ENCODE data around the gene PEX10. TPM values are rescaled to one million over a fixed set of nuclear protein-coding genes. Genes with fewer than 3 reads are reported as not detected.

Gene PEX10
- total RNA-seq, 1 experiment from 2014 or later: 96.0 TPM

DNA sequence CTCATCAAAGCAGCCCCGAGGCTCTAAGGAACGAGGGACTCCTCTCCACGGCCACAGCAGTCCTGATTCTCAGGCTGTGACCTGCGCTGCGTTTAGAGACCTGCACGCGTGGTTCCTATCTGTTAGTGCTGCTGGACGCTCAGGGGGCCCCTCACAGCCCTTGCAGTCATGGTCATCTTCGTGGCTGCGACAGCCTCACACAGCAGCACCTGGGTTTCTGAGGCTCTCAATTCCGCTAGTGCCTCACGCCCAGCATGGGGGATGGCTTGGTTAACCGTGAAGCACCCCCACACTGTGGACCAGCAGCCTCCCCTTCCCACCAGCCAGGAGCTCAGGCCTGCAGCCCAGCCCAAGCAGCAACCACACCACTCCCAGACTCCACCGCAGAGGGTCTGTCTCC is 28.8 kb downstream of the PEX10 start:
- in situ Hi-C loops (cut with HindIII; ENCODE audit: low sequenced_read_pairs): no loop called here
- peak; percentile 44 for DNase-seq (ENCODE audit: low spot score)

DNA sequence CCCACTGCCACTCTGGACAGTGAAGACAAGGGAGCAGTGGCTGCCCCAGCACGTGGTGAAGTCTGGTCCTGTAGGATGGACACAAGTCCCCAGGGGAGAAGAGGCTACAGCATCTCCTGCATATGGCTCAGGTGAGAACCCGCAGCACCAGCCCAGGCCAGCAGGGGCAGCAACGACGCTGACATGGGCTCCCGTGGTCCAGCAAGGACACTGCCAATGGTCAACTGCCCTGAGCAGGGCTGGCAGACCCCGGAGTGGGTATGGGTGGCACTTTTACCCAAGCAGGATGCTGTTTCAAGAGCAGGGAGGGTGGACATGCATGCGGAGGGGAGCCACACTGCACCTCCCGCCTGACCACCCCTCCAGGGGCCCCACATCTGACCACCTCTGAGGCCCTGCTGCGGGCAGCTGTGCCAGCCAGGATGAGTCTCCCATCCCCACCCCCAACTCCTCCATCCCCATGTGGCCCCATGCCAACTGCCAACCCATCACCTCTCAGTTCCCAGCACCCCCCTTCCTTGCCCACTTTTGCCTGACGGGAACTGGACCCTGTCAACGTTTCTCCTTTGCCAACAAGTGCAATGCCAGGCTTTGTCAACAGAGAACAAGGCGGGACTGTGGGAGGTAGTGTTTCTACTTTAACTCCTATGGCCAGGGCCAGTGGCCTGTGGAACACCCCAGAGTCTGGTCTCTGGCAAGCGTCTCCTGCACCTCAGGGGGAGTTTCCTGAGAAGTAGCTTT is 29.6 kb downstream of the PEX10 start:
- DNase-seq (ENCODE audit: low spot score): peak; percentile 83
- in situ Hi-C loops (cut with HindIII; ENCODE audit: low sequenced_read_pairs): no loop called here

GRCh38 chr1:2381741-2382620 is 30.4 kb downstream of the PEX10 start:
- in situ Hi-C loops (cut with HindIII; ENCODE audit: low sequenced_read_pairs): no loop called here
- peak; percentile 80 for DNase-seq (ENCODE audit: low spot score)

DNA sequence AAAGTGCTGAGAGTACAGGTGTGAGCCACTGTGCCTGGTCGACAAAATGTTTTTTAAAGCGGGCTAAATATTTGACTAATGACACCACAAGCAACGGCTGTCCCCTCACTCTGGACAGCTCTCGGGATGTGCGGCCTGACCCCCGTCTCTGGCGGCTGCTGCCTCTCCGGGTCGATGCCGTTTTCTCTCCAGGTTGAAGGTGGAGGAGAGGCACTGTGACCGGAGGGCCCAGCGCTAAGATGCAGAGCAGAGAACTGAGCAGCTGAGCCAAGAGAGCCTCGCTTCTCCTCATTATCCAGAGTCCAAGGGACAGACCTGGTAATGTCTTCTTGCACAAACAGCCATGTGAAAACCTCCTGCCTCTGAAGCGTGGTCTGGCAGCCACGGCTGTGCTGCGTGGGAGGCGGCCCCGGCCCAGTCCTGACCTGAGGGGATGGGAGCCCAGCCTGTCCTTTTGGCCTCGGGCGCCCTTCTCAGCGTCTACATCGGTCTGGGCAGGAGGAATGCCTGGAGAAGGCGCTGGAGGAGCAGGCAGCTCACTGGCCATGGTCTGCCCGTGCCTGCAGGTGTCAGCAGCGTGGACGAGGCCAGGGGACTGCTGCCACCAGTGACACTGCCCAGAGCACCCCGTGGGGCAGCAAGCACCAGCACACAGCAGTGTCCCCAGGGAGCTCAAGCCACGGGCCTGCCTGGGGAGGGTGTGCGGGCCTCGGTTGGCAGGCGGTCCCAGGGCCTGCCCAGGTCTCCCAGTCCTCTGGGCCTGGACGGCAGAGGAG is 31.4 kb downstream of the PEX10 start:
- DNase-seq (ENCODE audit: low spot score): peak; percentile 58
- in situ Hi-C loops (cut with HindIII; ENCODE audit: low sequenced_read_pairs): no loop called here

DNA sequence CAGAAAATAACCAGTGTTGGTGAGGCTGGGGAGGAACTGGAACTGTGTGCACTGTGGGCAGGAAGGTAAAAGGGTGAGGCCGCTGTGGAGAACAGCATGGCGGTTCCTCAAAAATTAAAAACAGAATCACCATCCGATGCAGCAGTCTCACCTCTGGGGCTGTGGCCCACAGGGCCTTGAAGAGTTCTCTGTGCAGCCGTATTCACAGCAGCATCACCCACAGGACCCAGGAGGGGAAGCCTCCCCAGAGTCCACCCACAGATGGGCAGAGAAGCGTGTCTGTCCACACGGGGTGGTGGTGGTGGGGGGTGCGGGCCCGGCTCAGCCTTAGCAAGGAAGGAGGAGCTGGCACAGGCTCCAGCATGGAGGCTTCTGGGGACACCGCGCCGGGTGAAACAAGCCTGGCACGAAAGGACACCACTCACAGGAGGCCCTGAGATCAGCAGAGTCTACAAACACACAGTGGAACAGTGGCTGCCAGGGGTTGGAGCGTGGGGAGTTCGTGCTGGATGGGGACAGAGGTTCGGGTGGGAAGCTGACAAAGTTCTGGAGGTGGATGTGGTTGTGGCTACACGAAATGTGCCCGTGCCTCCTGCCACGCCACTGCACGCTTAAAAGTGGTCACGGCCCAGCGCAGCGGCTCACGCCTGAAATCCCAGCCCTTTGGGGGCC is 32.5 kb downstream of the PEX10 start:
- in situ Hi-C loops (cut with HindIII; ENCODE audit: low sequenced_read_pairs): no loop called here
- DNase-seq (ENCODE audit: low spot score): peak; percentile 50

DNA sequence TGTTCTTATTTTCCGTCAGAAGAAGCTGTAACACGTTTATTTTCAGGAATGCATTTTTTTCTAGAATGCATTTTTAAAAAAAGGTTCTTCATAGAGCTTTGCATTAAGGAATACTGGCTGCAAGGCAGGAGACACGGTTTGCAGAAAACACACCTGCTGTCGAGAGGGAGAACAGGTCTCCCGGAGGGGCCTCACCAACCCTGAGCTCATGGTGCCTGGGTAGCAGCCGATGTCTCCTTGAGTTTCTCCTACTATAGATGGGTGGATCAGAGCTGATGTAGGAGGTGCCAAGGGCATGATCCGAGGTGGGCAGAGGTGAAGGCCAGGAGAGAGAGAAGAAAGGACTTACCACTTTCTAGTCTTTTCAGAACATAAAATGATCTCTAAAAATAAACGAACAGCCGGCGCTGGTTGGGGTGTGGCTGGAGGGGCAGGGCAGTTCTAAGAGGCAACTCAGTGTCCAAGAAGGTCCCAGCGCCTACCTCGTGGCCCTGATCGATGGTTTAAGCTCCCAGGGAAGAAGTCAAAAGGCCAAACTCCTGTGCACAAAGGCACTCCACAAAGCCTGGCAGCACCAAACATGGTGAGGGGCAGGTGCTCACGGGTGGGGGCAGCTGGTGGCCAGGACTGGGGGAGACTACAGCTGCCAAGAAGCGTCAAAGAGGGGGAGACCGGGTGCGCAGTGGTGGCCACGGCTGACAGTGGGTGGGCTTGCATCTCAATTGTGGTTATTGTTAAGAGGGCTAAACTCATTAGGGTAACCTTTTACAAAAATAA is 33.2 kb downstream of the PEX10 start:
- peak; percentile 47 for DNase-seq (ENCODE audit: low spot score)
- in situ Hi-C loops (cut with HindIII; ENCODE audit: low sequenced_read_pairs): no loop called here

GRCh38 chr1:2378441-2378851 is 33.9 kb downstream of the PEX10 start:
- in situ Hi-C loops (cut with HindIII; ENCODE audit: low sequenced_read_pairs): no loop called here
- peak; percentile 64 for DNase-seq (ENCODE audit: low spot score)

DNA sequence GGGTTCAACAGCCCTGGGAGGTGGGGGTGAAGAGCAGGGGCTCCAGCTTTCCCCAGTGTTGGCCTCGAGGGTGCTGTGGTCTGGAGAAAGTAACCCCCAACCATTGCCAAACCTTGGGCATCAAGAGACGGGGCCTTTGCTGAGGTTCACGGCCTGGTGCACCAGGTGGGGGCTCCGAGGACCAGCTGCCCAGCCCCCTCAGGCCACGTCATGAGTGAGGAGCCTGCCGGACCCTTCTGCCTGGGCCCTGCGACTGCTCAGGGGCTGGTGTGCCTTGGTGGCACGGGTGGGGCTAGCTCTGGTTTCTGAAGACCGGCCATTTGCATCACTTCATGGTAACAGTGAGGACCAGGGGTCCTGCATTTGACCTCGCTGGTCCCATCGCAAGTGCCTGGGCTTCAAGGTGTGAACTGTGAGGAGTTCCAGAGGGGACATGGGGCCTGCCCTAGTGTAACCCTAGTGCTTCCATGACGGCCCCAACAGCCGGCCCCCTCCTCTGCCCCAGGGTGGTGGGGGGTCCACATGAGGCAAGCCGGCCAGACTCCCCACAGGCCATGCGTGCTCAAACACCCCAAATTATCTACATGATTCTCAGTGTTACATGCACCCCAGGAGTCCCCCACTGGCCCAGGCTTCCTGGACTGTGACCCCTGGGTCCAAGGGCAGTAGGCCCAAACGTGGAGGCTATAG is 34.5 kb downstream of the PEX10 start:
- DNase-seq (ENCODE audit: low spot score): no peak
- in situ Hi-C loops (cut with HindIII; ENCODE audit: low sequenced_read_pairs): no loop called here

- DNase-seq (ENCODE audit: low spot score): no peak
- in situ Hi-C loops (cut with HindIII; ENCODE audit: low sequenced_read_pairs): no loop called here
These were observed 35.3 kb downstream of the PEX10 start for GRCh38 chr1:2376931-2377672.

DNA sequence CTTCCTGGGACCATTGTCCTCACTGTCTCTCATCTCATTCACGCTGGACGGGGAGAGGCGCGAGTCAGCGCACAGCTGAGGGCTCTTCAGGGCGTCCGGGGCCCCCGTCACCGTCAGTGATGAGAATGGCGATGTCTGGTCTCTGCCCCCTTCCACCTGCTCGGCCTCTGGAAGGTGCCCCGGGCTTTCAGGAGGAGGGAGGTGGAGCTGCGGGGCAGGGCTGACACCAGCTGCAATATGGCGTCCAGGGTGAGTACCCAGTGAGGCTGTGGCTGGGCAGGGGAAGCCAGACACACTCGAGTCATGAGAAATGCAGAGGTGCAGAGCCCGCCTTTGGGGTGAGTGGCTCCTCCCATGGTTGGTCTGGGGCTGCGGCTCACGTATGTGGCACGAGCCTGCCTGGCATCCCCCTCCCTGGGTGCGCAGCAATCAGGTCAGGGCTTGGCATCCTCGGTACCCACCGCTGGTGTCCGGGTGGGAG is 36.1 kb downstream of the PEX10 start:
- in situ Hi-C loops (cut with HindIII; ENCODE audit: low sequenced_read_pairs): no loop called here

DNA sequence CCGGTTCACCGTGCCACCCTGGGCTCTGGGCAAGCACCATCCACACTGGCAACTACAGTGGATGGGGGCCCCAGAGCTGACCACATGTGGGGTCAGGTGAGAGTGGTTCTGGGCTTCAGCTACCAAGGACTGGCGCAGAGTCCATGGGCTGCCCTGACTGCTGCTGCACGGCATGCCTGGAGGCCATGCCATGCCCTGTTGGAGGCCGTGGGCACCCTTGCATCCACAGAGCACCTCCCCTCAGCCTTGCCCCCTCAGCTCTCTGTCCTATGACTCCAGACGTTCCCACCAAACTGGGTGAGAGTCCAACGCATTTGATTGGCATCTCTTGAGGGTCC is 36.5 kb downstream of the PEX10 start:
- in situ Hi-C loops (cut with HindIII; ENCODE audit: low sequenced_read_pairs): no loop called here

More for the DNA sequence above, 36.1 kb downstream of the PEX10 start:
- DNase-seq (ENCODE audit: low spot score): no peak

GRCh38 chr1:2375246-2375922 is 37.0 kb downstream of the PEX10 start:
- DNase-seq (ENCODE audit: low spot score): peak; percentile 54
- in situ Hi-C loops (cut with HindIII; ENCODE audit: low sequenced_read_pairs): no loop called here

More for the DNA sequence above, 36.5 kb downstream of the PEX10 start:
- DNase-seq (ENCODE audit: low spot score): no peak

GRCh38 chr1:2374252-2375155 is 37.9 kb downstream of the PEX10 start:
- in situ Hi-C loops (cut with HindIII; ENCODE audit: low sequenced_read_pairs): no loop called here
- no peak for DNase-seq (ENCODE audit: low spot score)

DNA sequence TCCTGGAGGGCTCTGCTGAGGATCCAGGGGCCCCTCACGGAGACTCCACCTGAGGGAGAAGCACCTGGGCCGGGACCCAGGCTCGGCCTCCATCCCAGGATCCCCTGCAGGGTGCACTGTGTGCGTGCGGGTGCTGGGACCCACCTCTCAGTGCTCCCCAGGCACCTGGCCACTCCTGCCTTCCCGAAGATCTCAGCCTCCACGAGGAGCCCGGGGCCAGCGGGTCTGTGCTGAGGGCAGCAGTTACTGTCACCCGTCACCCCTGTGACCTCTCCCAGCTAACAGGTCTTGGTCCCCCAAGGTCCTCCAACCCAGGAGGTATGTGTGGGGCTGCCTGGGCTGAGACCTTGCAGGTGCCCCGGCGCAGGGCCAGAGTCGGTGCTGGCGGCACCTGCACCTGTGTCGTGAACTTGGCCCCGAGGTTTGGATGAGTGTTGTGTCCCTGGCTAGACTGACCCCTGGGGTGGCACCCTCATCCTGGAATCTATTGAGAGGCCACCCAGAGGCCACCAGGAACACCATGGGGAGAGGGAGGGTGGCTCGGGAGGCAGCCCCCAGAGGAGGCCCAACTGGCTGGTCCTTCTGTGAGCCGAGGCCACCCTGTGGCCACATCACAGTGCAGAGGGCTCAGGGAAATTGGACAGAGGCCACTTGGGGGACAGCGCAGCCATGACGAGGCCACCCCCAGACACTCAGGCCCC is 38.7 kb downstream of the PEX10 start:
- in situ Hi-C loops (cut with HindIII; ENCODE audit: low sequenced_read_pairs): no loop called here
- DNase-seq (ENCODE audit: low spot score): no peak
